Gastroesophageal sphincter (tissue), 4 donors: Measurements from ENCODE around the gene FRMD3. TPM values are rescaled to one million over a fixed set of nuclear protein-coding genes. Genes with fewer than 3 reads are reported as not detected.

Source experiments
- ATAC-seq: fragments of 150-250 bp; one replicate; pipeline ENCODE4 v1.9.1; 2016; ENCODE audit warnings: mild to moderate bottlenecking, moderate library complexity
- H3K27ac ChIP-seq, 4 donors: fragments of 200-600 bp; sonication (generic) in 3 of 4; 1 replicate in 3 of 4; 2 replicates in 1 of 4; pipeline ENCODE4 v1.5.1; 2016 to 2019
- H3K27me3 ChIP-seq: fragments of 200-600 bp; sonication (generic); one replicate; pipeline ENCODE4 v1.5.1; 2019
- H3K36me3 ChIP-seq, 2 donors: fragments of 200-600 bp; sonication (generic); one replicate each; pipeline ENCODE4 v1.5.1; 2019; ENCODE audit warnings: control low read depth in 1 of 2
- H3K4me1 ChIP-seq, 3 donors: fragments of 200-600 bp; sonication (generic); 1 replicate in 2 of 3; 2 replicates in 1 of 3; pipeline ENCODE4 v1.5.1; 2016 to 2019; ENCODE audit warnings: control low read depth in 2 of 3
- H3K4me3 ChIP-seq, 2 donors: fragments of 200-600 bp; sonication (generic); one replicate each; pipeline ENCODE4 v1.5.1; 2019; ENCODE audit warnings: mild to moderate bottlenecking in 1 of 2, moderate library complexity in 1 of 2
- H3K9me3 ChIP-seq, 3 donors: fragments of 200-600 bp; sonication (generic); one replicate each; pipeline ENCODE4 v1.5.1; 2017 to 2019; ENCODE audit warnings: control low read depth in 2 of 3
- CTCF ChIP-seq, 4 experiments: fragments of 200-600 bp in 2 of 4; fragments of 450-650 bp in 2 of 4; sonication (generic) in 1 of 4; IDR thresholded peaks; one replicate each; pipeline ENCODE4 v1.5.1; 2017 to 2019; ENCODE audit warnings: antibody characterized with exemption in 4 of 4, mild to moderate bottlenecking in 2 of 4, moderate library complexity in 2 of 4
- EP300 ChIP-seq: sonication (generic); formaldehyde crosslinking; IDR thresholded peaks from one replicate; pipeline ENCODE4 v1.6.1; 2017; ENCODE audit warnings: antibody characterized with exemption, mild to moderate bottlenecking
- POLR2A ChIP-seq, 2 donors: fragments of 450-650 bp; IDR thresholded peaks; one replicate each; pipeline ENCODE4 v1.6.1; 2017; ENCODE audit warnings: antibody characterized with exemption in 2 of 2, mild to moderate bottlenecking in 2 of 2, moderate library complexity in 1 of 2
- POLR2AphosphoS5 ChIP-seq: sonication (generic); formaldehyde crosslinking; IDR thresholded peaks from one replicate; pipeline ENCODE4 v1.6.1; 2017; ENCODE audit warnings: antibody characterized with exemption
- WGBS, 2 donors: methylation state at CpG; one replicate each; pipeline ENCODE4 v1.1.5; 2018; ENCODE audit warnings: low coverage in 1 of 2; 5-methylcytosine and 5-hydroxymethylcytosine counted together
- total RNA-seq, 4 donors: library from RNA; depleted of rRNA; stranded (reverse); fragments of >200 nt; gene quantifications; one replicate each; pipeline ENCODE4 v1.1.0, GENCODE V29; 2016

The FRMD3 gene
- total RNA-seq, 4 donors from 2014 or later, result 6.8 to 15.1 (median 11.3) TPM

- Histone ChIP-seq H3K9me3 (peaks cover 0 to 11% (median 0%) of the 10 kb centered on the region in 3 donors), H3K27me3 (no peaks in the 10 kb centered on the region), H3K4me3 (no peak overlapping the region), H3K36me3 (no peaks in the 10 kb centered on the region), H3K4me1 (peaks cover 0 to 16% (median 4%) of the 10 kb centered on the region in 3 donors), H3K27ac (no peak overlapping the region)
- 39 to 57% methylated on average over 6 to 7 of the region's 10 CpGs for WGBS, 2 donors
- TF ChIP-seq CTCF (IDR thresholded peaks at IDR 0.05) (no peak), EP300 (no peak), POLR2A (IDR thresholded peaks at IDR 0.05) (no peak), POLR2AphosphoS5 (no peak)
- ATAC-seq, result no peak
Observed at GRCh38 chr9:83403527-83404238, 134.5 kb downstream of the FRMD3 start.

- no peaks in the 10 kb centered on the region for H3K36me3 ChIP-seq
- H3K27me3 ChIP-seq, result no peaks in the 10 kb centered on the region
- no peak for ATAC-seq
- H3K9me3 ChIP-seq, result no peaks in the 10 kb centered on the region
- TF ChIP-seq EP300, result no peak
- no peak for TF ChIP-seq POLR2A (IDR thresholded peaks at IDR 0.05)
- TF ChIP-seq POLR2AphosphoS5, result no peak
- TF ChIP-seq CTCF (IDR thresholded peaks at IDR 0.05), result no peak
- no peak overlapping the region for H3K4me3 ChIP-seq
- H3K27ac ChIP-seq, result no peak overlapping the region
- WGBS, 2 donors, result 83 to 93% methylated on average over 1 to 2 of the region's 2 CpGs
- peaks cover 0 to 16% (median 4%) of the 10 kb centered on the region in 3 donors for H3K4me1 ChIP-seq
Observed at GRCh38 chr9:83401328-83401900, 136.8 kb downstream of the FRMD3 start.

- Histone ChIP-seq H3K36me3 (no peaks in the 10 kb centered on the region), H3K9me3 (no peaks in the 10 kb centered on the region), H3K4me1 (no peaks in the 10 kb centered on the region), H3K4me3 (no peak overlapping the region), H3K27me3 (no peaks in the 10 kb centered on the region), H3K27ac (no peak overlapping the region)
- no peak for TF ChIP-seq EP300
- TF ChIP-seq POLR2AphosphoS5, result no peak
- no peak for TF ChIP-seq POLR2A (IDR thresholded peaks at IDR 0.05)
- no peak for TF ChIP-seq CTCF (IDR thresholded peaks at IDR 0.05)
- WGBS, 2 donors, result 93 to 100% methylated on average over 1 to 4 of the region's 4 CpGs
- ATAC-seq, result no peak
Observed at GRCh38 chr9:83396813-83397212, 141.4 kb downstream of the FRMD3 start.

- H3K4me3 ChIP-seq, result no peak overlapping the region
- 100% methylated on average over 2 to 4 of the region's 6 CpGs for WGBS, 2 donors
- no peak for ATAC-seq
Observed at GRCh38 chr9:83396342-83396741, 141.9 kb downstream of the FRMD3 start.

More at GRCh38 chr9:83396342-83396741, 141.9 kb downstream of the FRMD3 start:
- H3K27me3 ChIP-seq, result no peaks in the 10 kb centered on the region
- no peaks in the 10 kb centered on the region for H3K4me1 ChIP-seq
- no peaks in the 10 kb centered on the region for H3K36me3 ChIP-seq
- H3K9me3 ChIP-seq, result no peaks in the 10 kb centered on the region
- no peak overlapping the region for H3K27ac ChIP-seq
- TF ChIP-seq EP300, result no peak
- TF ChIP-seq POLR2AphosphoS5, result no peak
- TF ChIP-seq CTCF (IDR thresholded peaks at IDR 0.05), result no peak
- TF ChIP-seq POLR2A (IDR thresholded peaks at IDR 0.05), result no peak
